Loucy (cell line): ENCODE data around the gene PTPN21.

Experiments
- EZH2phosphoT487 ChIP-seq: fragments of 200-600 bp; IDR thresholded peaks from 2 replicates; pipeline ENCODE4 v1.6.1; 2018; ENCODE audit warnings: antibody characterized with exemption, mild to moderate bottlenecking, moderate library complexity, borderline replicate concordance
- TF ChIP-seq, protein P1 (sequence below): fragments of 200-600 bp; sonication (generic); conservative IDR thresholded peaks from 2 replicates; pipeline ENCODE4 v1.5.1; 2014; ENCODE audit warnings: mild to moderate bottlenecking, antibody characterized with exemption, low read length

DNA sequence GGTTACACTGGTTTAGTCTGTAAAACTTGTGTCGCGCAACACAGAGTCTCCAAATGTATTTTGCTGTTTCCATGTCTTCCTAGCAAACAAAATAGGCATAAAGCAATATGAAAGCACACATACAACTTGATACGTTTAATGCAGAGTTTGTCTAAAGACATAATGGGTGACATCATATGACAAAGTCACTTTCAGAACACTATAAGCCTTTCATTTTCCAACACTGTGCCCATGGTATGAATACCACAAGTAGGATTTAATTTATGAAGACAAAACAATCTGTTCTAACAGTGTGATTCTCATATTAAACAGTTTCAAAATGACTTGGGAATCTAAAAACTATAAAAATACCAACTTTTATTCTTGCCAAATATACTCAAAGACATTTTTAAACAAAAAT, 58.4 kb downstream of the PTPN21 start:
- TF ChIP-seq, protein P1, sequence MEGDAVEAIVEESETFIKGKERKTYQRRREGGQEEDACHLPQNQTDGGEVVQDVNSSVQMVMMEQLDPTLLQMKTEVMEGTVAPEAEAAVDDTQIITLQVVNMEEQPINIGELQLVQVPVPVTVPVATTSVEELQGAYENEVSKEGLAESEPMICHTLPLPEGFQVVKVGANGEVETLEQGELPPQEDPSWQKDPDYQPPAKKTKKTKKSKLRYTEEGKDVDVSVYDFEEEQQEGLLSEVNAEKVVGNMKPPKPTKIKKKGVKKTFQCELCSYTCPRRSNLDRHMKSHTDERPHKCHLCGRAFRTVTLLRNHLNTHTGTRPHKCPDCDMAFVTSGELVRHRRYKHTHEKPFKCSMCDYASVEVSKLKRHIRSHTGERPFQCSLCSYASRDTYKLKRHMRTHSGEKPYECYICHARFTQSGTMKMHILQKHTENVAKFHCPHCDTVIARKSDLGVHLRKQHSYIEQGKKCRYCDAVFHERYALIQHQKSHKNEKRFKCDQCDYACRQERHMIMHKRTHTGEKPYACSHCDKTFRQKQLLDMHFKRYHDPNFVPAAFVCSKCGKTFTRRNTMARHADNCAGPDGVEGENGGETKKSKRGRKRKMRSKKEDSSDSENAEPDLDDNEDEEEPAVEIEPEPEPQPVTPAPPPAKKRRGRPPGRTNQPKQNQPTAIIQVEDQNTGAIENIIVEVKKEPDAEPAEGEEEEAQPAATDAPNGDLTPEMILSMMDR = no peak
- TF ChIP-seq EZH2phosphoT487 = no peak
